Measurements from ENCODE around the gene DELE1.
"Not testable (repeated sequence)": the region's sequence is repeated elsewhere in the genome, so short reads cannot be mapped to it uniquely, and the experiment has no call there.

Gene DELE1

GRCh38 chr5:141883892-141884318, 39.8 kb upstream of the DELE1 start:
- DNase-seq (ENCODE audit: low spot score): no peak

GRCh38 chr5:141889282-141889871, 34.3 kb upstream of the DELE1 start:
- DNase-seq (ENCODE audit: low spot score): no peak

GRCh38 chr5:141890429-141890828, 33.2 kb upstream of the DELE1 start:
- DNase-seq (ENCODE audit: low spot score): not testable (repeated sequence)

GRCh38 chr5:141897425-141897824, 26.2 kb upstream of the DELE1 start:
- DNase-seq (ENCODE audit: low spot score): no peak

- DNase-seq (ENCODE audit: low spot score): no peak
Observed at GRCh38 chr5:141898448-141899049, 25.1 kb upstream of the DELE1 start.

GRCh38 chr5:141902015-141902814, 21.5 kb upstream of the DELE1 start:
- no peak for DNase-seq (ENCODE audit: low spot score)

GRCh38 chr5:141903261-141903660, 20.4 kb upstream of the DELE1 start:
- no peak for DNase-seq (ENCODE audit: low spot score)

- DNase-seq (ENCODE audit: low spot score): no peak
Observed at GRCh38 chr5:141904551-141904950, 19.1 kb upstream of the DELE1 start.

- DNase-seq (ENCODE audit: low spot score): no peak
Observed at GRCh38 chr5:141906517-141906916, 17.2 kb upstream of the DELE1 start.

- DNase-seq (ENCODE audit: low spot score): no peak
Observed at GRCh38 chr5:141906972-141907371, 16.7 kb upstream of the DELE1 start.

GRCh38 chr5:141908796-141909195, 14.9 kb upstream of the DELE1 start:
- no peak for DNase-seq (ENCODE audit: low spot score)

GRCh38 chr5:141909212-141909611, 14.5 kb upstream of the DELE1 start:
- DNase-seq (ENCODE audit: low spot score): no peak

- DNase-seq (ENCODE audit: low spot score): no peak
Observed at GRCh38 chr5:141910271-141910673, 13.4 kb upstream of the DELE1 start.

- no peak for DNase-seq (ENCODE audit: low spot score)
Observed at GRCh38 chr5:141913560-141914198, 10.0 kb upstream of the DELE1 start.

- DNase-seq (ENCODE audit: low spot score): peak; percentile 77
Observed at GRCh38 chr5:141914199-141914743, 9.4 kb upstream of the DELE1 start.

GRCh38 chr5:141914797-141915196, 8.9 kb upstream of the DELE1 start:
- DNase-seq (ENCODE audit: low spot score): no peak

GRCh38 chr5:141915881-141916336, 7.8 kb upstream of the DELE1 start:
- DNase-seq (ENCODE audit: low spot score): peak; percentile 60

- no peak for DNase-seq (ENCODE audit: low spot score)
Observed at GRCh38 chr5:141916522-141916921, 7.1 kb upstream of the DELE1 start.

- DNase-seq (ENCODE audit: low spot score): no peak
Observed at GRCh38 chr5:141917760-141918159, 5.9 kb upstream of the DELE1 start.

GRCh38 chr5:141919218-141920119, 4.2 kb upstream of the DELE1 start:
- no peak for DNase-seq (ENCODE audit: low spot score)

GRCh38 chr5:141920771-141921170, 2.9 kb upstream of the DELE1 start:
- no peak for DNase-seq (ENCODE audit: low spot score)
